NCI-H460 (cell line): ENCODE results near the gene PTPRD. TPM values are rescaled to one million over a fixed set of nuclear protein-coding genes. Genes with fewer than 3 reads are reported as not detected.
"Not testable (repeated sequence)": the region's sequence is repeated elsewhere in the genome, so short reads cannot be mapped to it uniquely, and the experiment has no call there.

Source experiments
- DNase-seq: peaks from one replicate; pipeline ENCODE4 v3.0.0-alpha.2; 2016; ENCODE audit warnings: low read depth; ENCODE audit errors: extremely low read depth
- total RNA-seq: library from RNA; depleted of rRNA; stranded (reverse); fragments of >200 nt; shearing (Covaris generic); gene quantifications from 2 replicates; pipeline ENCODE4 v1.2.3, GENCODE V29; 2014

PTPRD gene
- total RNA-seq, 1 experiment from 2014 or later = 45.3 TPM

DNA sequence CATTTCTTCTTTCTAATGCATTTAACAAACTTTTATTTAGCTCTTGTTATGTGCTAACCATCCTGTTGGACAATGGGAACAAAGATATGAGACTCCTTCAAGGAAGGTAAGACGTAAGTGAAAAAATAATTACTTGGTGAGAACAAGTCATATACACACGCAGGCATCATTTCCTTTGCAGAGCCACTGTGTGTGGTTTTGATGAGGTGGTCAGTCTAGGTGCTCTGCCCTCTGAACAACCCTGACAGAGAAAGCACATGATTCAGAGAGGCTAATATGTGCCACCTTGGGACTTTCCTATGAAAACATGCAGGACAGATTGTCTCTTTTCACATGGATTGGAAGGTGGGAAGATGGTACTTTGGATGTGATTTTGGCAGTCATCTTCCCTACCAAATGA is 1650.7 kb downstream of the PTPRD start:
- DNase-seq = no peak

DNA sequence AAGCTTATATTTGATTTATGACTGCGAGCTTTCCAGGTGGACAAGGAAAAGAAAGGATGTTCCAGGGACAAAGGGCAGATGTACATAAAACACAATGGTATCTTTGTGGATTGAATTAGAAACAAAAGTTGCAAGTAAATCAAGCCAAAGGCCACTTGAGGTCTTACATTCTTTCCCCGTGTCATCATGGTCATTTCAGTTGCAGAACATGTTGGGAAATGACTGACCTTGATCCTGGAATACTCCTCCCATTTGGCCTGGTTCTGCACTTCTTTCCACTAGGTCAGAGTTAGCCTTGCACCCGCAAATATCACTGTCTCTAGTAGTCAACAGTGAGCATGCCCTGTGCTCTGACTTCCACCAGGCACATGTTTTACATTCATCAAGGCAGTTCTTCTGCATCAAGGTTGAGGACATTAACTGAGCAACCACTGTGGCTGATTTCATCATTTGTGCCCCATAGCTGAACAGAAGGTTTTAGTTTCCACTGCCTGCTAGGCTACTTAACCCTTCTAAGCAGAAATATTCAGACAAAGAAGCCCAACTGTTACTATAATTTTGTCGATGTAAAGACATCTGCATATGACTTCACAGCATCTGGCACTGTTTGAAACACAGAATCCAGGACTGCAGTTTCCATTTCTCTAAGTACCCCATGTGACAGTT is 1651.5 kb downstream of the PTPRD start:
- no peak for DNase-seq

- no peak for DNase-seq
These were observed 1652.5 kb downstream of the PTPRD start for GRCh38 chr9:8960254-8960653.

- no peak for DNase-seq
These were observed 1654.4 kb downstream of the PTPRD start for GRCh38 chr9:8958358-8958757.

DNA sequence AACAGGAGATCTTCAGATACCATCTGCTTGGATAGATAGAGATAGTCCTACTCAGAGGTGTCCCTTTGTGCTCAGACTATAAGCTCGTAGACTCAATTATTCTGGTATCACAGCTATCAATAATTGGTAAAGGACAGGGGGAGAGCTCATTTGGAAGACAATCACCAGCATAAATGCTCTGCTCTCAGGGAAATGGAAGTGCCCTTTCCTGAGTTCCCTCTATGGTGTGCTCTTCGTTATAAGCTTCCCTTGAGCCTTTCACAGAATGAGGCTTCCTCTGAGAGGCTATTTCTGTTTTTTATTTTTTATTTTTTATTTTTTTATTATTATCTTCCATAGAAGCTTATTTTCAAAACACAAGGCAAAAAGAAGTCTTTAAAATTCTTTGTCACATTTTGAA is 1657.5 kb downstream of the PTPRD start:
- no peak for DNase-seq

- no peak for DNase-seq
These were observed 1666.3 kb downstream of the PTPRD start for GRCh38 chr9:8946461-8946860.

DNA sequence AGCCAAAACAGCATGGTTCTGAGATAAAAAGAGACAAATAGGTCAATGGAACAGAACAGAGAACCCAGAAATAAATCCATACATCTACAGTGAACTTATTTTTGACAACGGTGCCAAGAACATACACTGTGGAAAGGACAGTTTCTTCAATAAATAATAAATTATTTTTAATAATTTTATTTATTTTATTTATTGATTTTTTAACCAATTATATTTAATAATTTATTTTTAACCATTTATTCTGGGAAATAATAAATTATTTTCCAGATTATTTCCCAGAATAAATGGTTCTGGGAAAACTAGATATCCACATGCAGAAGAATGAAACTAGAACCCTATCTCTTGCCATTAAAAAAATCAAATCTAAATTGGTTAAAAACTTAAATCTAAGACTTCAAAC is 1669.4 kb downstream of the PTPRD start:
- no peak for DNase-seq

DNA sequence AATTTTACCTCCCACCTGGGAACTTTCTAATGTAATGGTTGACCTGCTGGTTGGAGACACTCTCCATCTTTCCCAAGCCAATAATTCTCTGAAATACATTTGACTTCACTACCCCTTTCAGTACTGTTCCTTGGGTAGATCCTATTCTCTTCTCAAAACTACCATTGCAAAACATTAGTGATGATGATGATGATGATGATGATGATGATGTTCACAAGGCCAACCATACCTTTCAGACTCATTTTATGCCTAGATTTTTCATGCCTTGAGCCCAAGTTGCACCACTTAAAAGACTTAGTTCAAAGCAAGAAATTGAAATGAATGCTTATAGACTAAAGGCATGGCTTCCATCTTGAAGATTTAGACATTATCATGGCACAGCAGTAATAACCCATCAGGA is 1672.2 kb downstream of the PTPRD start:
- no peak for DNase-seq

GRCh38 chr9:8926461-8926860 is 1686.3 kb downstream of the PTPRD start:
- DNase-seq = no peak

- DNase-seq = no peak
These were observed 1688.2 kb downstream of the PTPRD start for GRCh38 chr9:8924562-8924961.

DNA sequence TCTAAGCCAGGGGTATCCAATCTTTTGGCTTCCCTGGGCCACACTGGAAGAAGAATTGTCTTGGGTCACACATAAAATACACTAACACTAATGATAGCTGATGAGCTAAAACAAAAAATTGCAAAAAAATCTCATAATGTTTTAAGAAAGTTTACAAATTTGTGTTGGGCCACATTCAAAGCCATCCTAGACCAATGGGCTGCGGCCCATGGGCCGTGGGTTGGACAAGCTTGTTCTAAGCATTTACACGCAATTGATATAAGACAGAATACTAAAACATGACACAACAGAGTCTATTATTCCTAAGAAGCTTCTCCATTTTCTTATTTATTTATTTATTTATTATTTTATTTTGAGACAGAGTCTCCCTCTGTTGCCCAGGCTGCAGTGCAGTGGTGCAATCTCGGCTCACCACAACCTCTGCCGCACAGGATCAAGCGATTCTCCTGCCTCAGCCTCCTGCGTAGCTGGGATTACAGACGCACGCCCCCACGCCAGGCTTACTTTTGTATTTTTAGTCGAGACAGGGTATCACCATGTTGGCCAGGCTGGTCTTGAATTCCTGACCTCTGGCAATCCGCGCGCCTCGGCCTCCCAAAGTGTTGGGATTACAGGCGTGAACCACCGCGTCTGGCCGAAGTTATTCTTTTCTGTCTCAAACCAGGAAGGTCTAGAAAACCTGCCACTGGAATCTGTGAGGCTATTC is 1692.2 kb downstream of the PTPRD start:
- DNase-seq = not testable (repeated sequence)

DNA sequence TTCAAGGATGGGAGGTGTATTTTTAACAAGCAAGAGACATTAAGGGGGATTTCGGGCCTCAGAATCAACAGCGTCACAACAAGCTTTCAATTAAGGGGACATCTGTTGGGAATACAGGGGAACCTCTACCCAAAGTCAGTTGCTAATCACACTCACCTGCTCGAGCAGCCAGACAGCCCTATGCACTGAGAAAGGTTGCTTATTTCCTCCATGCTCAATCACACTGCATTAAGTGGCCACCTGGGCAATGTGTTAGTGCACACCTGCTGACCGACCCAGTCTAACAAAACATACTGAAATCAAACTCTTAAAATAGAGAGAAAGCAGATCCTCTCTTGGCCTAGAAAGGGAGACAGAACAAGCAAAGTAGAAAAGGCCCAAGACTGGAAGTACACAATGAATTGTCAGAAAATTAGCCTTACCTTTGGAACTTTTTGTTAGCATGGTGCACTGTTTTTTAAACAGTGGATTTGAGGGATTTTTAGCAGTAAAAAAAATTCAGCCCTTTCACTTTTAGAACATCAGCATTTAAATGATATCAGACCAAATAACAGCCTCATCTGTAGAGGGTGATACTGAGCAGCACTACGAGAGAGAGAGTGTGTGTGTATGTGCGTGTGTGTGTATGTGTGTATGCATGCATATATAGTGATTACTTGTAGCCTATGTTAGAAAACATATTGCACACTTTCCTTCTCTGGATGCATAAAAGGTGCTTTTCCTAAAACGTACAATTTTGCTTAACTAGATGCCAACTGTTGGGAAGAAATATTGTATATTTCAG is 1694.7 kb downstream of the PTPRD start:
- no peak for DNase-seq

- DNase-seq = no peak
These were observed 1696.0 kb downstream of the PTPRD start for GRCh38 chr9:8916771-8917170.

DNA sequence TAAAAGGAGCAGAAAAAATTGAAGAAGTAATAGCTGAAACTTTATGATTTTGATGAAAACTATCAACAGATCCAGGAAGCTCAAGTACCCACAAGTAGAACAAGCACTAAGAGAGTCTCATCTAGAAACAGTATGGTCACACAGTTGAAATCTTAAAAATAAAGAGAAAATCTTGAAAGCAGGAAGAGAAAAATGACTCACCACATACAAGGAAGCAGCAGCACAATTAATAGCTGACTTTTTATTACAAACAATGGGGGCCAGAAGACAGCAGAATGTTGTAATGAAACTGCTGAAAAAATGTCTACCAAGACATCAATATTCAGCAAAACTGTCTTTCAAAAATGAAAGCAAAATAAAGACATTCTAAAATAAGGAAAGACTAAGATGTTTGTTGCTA is 1704.9 kb downstream of the PTPRD start:
- DNase-seq = no peak

GRCh38 chr9:8905731-8906130 is 1707.1 kb downstream of the PTPRD start:
- DNase-seq = no peak

DNA sequence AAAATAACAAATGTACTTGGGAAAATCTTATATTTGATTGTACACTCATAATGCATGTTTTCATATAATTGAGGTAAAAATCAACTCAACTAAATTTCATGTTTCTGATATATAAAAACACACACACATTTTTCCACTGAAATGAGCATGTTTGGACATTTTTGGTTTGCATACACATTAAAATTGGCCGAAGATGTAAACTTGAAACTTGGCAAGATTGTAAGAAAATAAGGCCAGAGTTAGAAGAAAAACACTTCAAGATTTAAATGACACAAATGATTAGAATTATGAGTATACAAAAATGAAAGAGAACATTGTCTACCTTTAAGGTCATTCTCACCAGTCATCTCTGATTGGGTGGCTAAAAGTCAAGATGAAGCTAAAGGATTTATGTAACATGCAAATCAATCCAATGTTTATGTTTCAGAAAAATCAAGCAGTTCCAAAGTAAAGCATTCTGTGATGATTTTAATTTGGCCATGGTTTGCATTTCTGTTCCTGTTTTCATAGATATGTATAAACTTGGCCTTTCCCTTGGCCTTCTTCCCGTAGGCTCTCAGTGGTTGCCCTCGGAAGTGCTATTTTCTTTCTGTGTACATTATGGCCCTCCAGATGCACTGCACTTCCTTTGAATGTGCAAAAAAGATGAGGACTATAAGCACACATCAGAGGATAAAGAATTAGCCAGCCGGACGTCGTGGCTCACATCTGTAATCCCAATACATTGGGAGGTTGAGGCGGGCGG is 1707.9 kb downstream of the PTPRD start:
- no peak for DNase-seq

DNA sequence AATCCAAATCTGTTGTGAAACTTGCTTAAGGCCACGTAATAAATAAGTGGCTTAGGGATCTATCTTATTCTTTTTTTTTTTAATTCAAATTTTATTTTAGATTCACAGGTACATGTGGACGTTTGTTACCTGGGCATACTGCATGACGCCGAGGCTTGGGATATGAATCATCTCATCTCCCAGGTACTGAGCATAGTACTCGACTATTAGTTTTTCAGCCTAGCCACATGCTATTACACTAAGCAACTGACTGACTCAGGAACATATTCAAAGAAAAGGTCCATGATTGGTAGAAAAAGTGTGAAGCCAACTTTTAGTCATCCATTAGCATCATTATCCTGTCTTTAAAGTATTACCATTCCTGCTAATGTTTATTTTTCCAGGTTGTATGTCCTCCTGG is 1709.7 kb downstream of the PTPRD start:
- no peak for DNase-seq

GRCh38 chr9:8901146-8901545 is 1711.7 kb downstream of the PTPRD start:
- no peak for DNase-seq

GRCh38 chr9:8899511-8899910 is 1713.3 kb downstream of the PTPRD start:
- DNase-seq = no peak

DNA sequence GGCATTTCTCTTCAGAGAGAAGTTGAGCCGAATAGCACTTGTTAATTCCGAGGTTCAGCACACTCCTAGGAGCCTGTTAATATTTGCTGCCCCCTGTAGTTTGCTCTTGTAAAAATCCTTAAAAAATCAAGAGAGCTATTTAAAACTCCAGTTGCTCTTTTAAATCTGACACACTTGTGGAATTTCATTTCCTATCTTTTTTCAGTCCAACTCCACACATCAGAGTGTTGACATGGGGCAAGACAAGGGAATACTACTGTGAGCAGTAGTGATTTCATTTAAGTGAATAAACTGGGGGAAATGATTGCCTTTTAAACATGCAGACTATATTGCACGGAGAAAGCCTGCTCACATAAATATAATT is 1717.0 kb downstream of the PTPRD start:
- DNase-seq = peak; percentile 49
